Thymus (tissue), 11 donors: ENCODE results near the gene KIAA1217. TPM values are rescaled to one million over a fixed set of nuclear protein-coding genes. Genes with fewer than 3 reads are reported as not detected.

Experiments used
- DNase-seq, 9 donors: peaks; one replicate each; pipeline ENCODE4 v3.0.0-alpha.2; 2013; ENCODE audit warnings: low spot score in 9 of 9, low read depth in 6 of 9, missing footprints in 1 of 9
- H3K27ac ChIP-seq, 2 donors: one replicate each; pipeline ENCODE4 v1.5.1; 2013; ENCODE audit warnings: control low read depth in 1 of 2, low read depth in 1 of 2, low read length in 1 of 2, mild to moderate bottlenecking in 1 of 2, moderate library complexity in 1 of 2
- H3K27me3 ChIP-seq, 2 donors: one replicate each; pipeline ENCODE4 v1.5.1; 2013; ENCODE audit warnings: low read length in 1 of 2; ENCODE audit not compliant: control insufficient read depth in 2 of 2, insufficient read depth in 1 of 2
- H3K36me3 ChIP-seq, 2 donors: one replicate each; pipeline ENCODE4 v1.5.1; 2013; ENCODE audit warnings: low read length in 1 of 2, mild to moderate bottlenecking in 1 of 2, moderate library complexity in 1 of 2; ENCODE audit not compliant: control insufficient read depth in 2 of 2, insufficient read depth in 2 of 2
- H3K4me1 ChIP-seq, 2 donors: one replicate each; pipeline ENCODE4 v1.5.1; 2013; ENCODE audit warnings: low read length in 2 of 2; ENCODE audit not compliant: control insufficient read depth in 2 of 2, insufficient read depth in 2 of 2
- H3K4me3 ChIP-seq, 2 donors: one replicate each; pipeline ENCODE4 v1.5.1; 2013; ENCODE audit warnings: low read length in 2 of 2, control low read depth in 1 of 2, mild to moderate bottlenecking in 1 of 2
- H3K9me3 ChIP-seq, 2 donors: one replicate each; pipeline ENCODE4 v1.5.1; 2013; ENCODE audit warnings: low read length in 1 of 2, mild to moderate bottlenecking in 1 of 2; ENCODE audit not compliant: control insufficient read depth in 2 of 2, insufficient read depth in 1 of 2
- WGBS: extraction: QIAGEN DNeasy Blood & Tissue Kit; methylation state at CpG from one replicate; pipeline ENCODE4 v1.1.7; 2013; 5-methylcytosine and 5-hydroxymethylcytosine counted together
- polyA plus RNA-seq: library from polyadenylated mRNA; stranded (reverse); fragments of 200-250 nt; gene quantifications from one replicate; pipeline ENCODE4 v1.2.3, GENCODE V29; 2013
- total RNA-seq: library from RNA; stranded (reverse); fragments of 120-200 nt; gene quantifications from one replicate; pipeline ENCODE4 v1.2.4, GENCODE V29; 2013
- donor health status: healthy.

KIAA1217 gene
- total and polyA plus RNA-seq, 2 donors: 9.7 to 30.5 TPM

DNA sequence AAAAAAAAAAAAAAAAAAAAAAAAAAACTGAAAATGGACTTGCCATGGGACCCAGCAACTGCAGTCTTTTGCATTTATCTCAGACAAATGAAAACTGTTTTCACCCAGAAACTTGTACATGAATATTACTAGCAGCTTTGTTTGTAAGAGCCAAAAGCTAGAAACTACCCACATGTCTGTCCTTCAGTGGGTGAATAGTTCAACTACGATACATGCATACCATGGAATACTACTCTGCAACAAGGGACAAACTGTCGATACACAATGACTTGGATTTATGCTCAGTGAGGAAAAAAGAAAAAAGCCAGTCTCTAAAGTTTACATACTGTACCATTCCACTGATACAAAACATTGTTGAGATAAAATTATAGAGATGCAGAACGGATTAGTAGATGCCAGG is 195.6 kb downstream of the KIAA1217 start:
- Histone ChIP-seq H3K36me3 (no peaks in the 10 kb centered on the region), H3K27ac (no peak overlapping the region), H3K9me3 (no peaks in the 10 kb centered on the region), H3K4me3 (no peak overlapping the region), H3K27me3 (no peaks in the 10 kb centered on the region), H3K4me1 (no peaks in the 10 kb centered on the region)
- DNase-seq: no peak
- 77% methylated on average over 3 of the region's 3 CpGs for WGBS

DNA sequence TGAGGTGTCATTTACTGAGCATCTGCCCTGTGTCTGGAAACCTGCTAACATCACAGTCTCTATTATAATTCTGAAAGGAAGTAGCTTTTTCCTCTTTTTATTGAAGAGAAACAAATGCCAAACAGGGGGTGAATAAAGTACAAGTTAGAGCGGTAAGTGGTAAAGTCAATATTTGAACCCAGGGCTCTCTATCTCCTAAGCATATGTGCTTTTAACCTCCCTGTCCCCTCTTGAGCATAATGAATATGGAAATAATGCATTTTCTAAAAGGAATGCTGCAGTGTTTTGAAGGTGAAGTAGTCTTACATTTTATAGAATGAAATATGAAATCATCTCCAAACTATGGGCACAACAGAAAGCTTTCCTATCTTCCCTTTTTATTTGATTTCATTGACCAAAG is 196.7 kb downstream of the KIAA1217 start:
- H3K27me3 ChIP-seq: no peaks in the 10 kb centered on the region
- no peak for DNase-seq
- WGBS: 95% methylated on average over 1 of the region's 1 CpG
- no peak overlapping the region for H3K4me3 ChIP-seq
- no peaks in the 10 kb centered on the region for H3K4me1 ChIP-seq
- H3K27ac ChIP-seq: no peak overlapping the region
- H3K9me3 ChIP-seq: no peaks in the 10 kb centered on the region
- H3K36me3 ChIP-seq: no peaks in the 10 kb centered on the region

DNA sequence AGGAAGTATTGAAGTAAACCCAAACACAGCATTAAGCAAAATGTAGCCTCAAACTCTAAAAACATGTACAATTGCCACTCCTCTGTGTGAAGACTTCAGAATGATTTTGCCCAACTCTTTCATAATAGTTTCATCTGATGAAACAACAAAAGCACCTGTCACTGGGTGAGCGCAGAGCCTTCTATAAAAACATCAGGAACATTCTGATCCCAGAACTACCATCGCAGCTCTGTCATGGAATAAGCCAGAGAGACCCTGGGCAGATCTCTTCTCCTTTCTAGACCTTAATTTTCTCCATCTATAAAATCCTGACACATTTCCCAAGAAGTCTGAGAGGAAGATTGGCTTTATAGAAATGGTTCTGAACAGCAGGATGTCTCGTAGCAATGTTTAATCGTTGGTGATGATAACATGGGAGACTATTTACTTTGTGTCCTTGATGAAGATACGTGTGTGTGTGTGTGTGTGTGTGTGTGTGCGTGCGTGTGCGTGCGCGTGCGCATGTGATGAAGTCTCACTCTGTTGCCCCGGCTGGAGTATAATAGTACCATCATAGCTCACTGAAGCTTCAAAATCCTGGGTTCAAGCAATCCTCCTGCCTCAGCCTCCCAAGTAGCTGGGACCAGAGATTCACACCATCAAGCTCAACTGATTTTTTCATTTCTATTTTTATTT is 198.0 kb downstream of the KIAA1217 start:
- DNase-seq: no peak
- Histone ChIP-seq H3K9me3 (no peaks in the 10 kb centered on the region), H3K4me1 (no peaks in the 10 kb centered on the region), H3K4me3 (no peak overlapping the region), H3K27me3 (no peaks in the 10 kb centered on the region), H3K27ac (no peak overlapping the region), H3K36me3 (no peaks in the 10 kb centered on the region)
- WGBS: 95% methylated on average over 12 of the region's 12 CpGs

DNA sequence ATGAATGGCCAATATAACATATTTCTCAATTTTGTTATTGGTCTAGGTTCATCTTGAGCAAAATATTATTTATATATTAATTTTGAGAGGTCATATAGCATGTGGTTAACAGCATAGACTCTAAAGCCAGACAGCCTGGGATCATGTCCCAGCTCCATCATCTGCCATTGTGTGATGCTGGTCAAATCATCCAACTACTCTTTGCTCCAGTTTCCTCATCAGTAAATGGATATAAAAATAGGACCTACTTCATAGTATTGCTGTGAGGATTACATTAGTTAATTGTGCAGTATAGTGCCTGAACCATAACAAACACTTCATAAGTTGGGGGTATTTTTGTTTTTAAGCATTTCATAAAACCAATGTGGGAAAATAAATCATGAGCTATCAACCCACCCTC is 199.0 kb downstream of the KIAA1217 start:
- DNase-seq: no peak
- Histone ChIP-seq H3K27ac (no peak overlapping the region), H3K4me1 (no peaks in the 10 kb centered on the region), H3K36me3 (no peaks in the 10 kb centered on the region), H3K9me3 (no peaks in the 10 kb centered on the region), H3K27me3 (no peaks in the 10 kb centered on the region), H3K4me3 (no peak overlapping the region)

DNA sequence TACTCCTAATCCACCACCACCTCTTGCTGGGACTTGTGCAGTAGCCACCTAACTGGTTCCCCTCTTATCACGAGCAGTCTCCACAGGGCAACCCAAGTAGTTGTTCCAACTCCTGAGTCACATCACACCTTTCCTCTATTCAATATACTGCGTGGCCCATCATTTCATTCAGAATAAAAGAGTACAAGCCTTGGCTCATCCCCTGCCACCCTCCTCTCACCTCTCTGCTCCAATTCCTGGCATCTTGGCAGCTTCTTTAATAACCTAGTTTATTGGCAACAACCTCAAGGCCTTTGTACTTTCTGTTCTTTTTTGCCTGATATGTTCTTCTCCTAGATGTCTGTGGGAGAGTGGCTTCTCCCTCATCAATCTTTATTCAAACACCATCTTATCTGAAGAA is 199.4 kb downstream of the KIAA1217 start:
- H3K4me3 ChIP-seq: no peak overlapping the region
- no peak for DNase-seq
- no peaks in the 10 kb centered on the region for H3K27me3 ChIP-seq
- H3K36me3 ChIP-seq: no peaks in the 10 kb centered on the region
- no peaks in the 10 kb centered on the region for H3K9me3 ChIP-seq
- WGBS: 86% methylated on average over 2 of the region's 2 CpGs
- H3K27ac ChIP-seq: no peak overlapping the region
- no peaks in the 10 kb centered on the region for H3K4me1 ChIP-seq

DNA sequence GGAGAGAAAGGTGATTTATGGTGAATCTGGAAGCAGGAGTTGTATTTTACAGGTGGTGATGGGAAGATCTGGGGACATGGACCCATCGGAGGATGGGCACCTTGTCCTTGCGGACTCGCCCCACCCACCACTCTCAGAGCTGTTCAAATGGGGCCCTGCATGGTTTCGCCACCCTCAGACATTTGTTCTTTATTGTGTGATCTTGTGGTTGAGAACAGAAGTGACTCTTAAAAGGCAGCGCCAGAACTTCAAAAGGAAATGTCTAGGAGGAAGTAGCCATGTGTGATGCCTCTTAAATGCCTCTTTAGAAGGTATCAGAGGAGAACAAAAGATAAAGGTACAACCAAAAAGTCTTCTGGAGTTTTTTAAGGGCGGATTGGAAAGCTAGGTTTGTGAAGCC is 205.7 kb downstream of the KIAA1217 start:
- Histone ChIP-seq H3K27ac (no peak overlapping the region), H3K9me3 (no peaks in the 10 kb centered on the region), H3K27me3 (no peaks in the 10 kb centered on the region), H3K36me3 (no peaks in the 10 kb centered on the region), H3K4me1 (no peaks in the 10 kb centered on the region), H3K4me3 (no peak overlapping the region)
- no peak for DNase-seq
- 65% methylated on average over 6 of the region's 6 CpGs for WGBS

DNA sequence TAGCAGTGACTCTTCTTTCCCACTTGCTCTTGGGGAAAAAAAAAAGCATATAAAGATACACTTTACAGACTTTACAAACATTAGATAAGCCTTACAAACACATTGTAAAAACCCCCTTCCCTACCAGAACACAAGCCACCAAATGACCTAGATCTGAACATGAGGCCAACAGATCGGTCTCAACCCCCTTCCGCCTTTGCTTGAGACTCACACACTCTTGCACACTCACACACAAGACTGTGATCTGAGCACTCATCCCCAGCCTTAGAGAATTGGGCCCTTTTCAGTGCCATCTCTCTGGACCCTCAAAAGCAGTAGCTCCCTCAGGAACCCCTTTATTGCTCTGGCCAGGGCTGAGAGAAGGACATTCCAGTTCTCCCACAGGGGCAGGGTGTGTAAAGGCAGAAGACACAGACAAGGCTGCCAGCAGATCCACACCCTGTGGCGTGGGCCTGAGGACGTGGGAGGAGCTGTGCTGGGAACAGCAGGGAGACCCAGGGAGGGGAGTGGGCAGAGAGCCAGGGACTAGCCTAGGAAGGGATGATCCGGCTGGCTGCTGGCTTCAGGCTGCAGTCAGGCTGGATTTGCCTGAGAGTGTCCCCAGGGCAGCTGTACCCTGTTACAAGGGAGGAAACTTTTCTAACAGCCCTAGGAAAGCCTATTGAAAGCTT is 206.7 kb downstream of the KIAA1217 start:
- WGBS: 90% methylated on average over 5 of the region's 5 CpGs
- H3K27me3 ChIP-seq: no peaks in the 10 kb centered on the region
- no peaks in the 10 kb centered on the region for H3K36me3 ChIP-seq
- no peaks in the 10 kb centered on the region for H3K9me3 ChIP-seq
- no peaks in the 10 kb centered on the region for H3K4me1 ChIP-seq
- peak overlapping the region; percentile 56 to 74 for H3K27ac ChIP-seq
- H3K4me3 ChIP-seq: no peak overlapping the region
- peak in 5 of 9 donors; percentile 3 to 25 (median 6) for DNase-seq

DNA sequence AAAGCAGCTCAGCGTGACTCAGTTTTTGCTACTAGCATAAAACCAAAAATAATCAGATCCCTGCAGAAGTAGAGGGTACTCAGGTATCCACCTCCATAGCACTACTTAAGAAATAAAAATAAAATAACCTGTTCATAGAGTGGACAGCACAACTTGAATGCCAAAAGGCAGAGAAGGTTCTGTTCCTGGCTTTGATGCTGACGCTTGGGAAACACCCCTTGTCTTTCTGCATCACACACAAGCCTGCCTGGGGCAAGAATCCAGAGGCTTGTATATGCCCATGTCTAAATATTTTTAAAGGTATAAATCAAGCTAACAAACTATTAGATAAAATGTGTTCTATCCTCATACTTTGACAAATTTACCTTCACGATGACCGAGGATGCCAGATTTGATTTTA is 207.3 kb downstream of the KIAA1217 start:
- no peak for DNase-seq
- no peaks in the 10 kb centered on the region for H3K4me1 ChIP-seq
- H3K36me3 ChIP-seq: no peaks in the 10 kb centered on the region
- no peak overlapping the region for H3K4me3 ChIP-seq
- WGBS: 88% methylated on average over 4 of the region's 4 CpGs
- H3K27ac ChIP-seq: peak overlapping the region; percentile 5 to 21
- no peaks in the 10 kb centered on the region for H3K9me3 ChIP-seq
- no peaks in the 10 kb centered on the region for H3K27me3 ChIP-seq

DNA sequence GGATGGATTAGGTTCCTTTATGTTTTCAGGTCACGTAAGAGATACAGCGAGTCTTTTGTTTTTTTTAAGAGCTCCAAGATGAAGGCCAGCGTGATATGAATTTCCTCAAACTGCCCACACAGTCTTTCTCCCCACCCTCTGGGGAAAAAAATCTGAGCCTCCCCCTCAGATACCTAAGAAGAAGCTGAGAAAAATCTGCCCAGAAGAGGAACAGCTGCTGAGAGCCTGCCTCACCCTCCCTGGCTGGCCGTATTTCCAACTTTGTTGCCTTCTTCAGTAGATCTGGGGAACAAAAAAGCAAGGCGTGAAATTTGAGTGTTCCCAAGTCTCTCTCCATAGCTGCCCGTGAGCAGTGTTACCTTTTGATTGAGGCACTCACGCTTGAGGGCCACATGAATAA is 208.1 kb downstream of the KIAA1217 start:
- no peaks in the 10 kb centered on the region for H3K4me1 ChIP-seq
- H3K4me3 ChIP-seq: no peak overlapping the region
- H3K27me3 ChIP-seq: no peaks in the 10 kb centered on the region
- DNase-seq: no peak
- no peak overlapping the region for H3K27ac ChIP-seq
- no peaks in the 10 kb centered on the region for H3K36me3 ChIP-seq
- WGBS: 69% methylated on average over 7 of the region's 7 CpGs
- no peaks in the 10 kb centered on the region for H3K9me3 ChIP-seq
